Trophoblast cell (in vitro differentiated cells and primary cell): ENCODE data around the gene CPNE8.

Experiments used
- DNase-seq, 2 donors: peaks; one replicate each; pipeline ENCODE4 v3.0.0-alpha.2; 2016
- H2AFZ ChIP-seq: 2 replicates; pipeline ENCODE4 v1.6.1; 2013; ENCODE audit warnings: low read length, moderate library complexity, mild to moderate bottlenecking; ENCODE audit not compliant: insufficient read depth, poor library complexity
- H2AK5ac ChIP-seq: 2 replicates; pipeline ENCODE4 v1.6.1; 2013; ENCODE audit warnings: mild to moderate bottlenecking, low read length
- H2BK120ac ChIP-seq: 2 replicates; pipeline ENCODE4 v1.6.1; 2013; ENCODE audit warnings: low read length, mild to moderate bottlenecking, moderate library complexity; ENCODE audit not compliant: insufficient read depth, poor library complexity
- H2BK12ac ChIP-seq: 2 replicates; pipeline ENCODE4 v1.6.1; 2013; ENCODE audit warnings: mild to moderate bottlenecking, low read length, moderate library complexity
- H2BK5ac ChIP-seq: 2 replicates; pipeline ENCODE4 v1.6.1; 2013; ENCODE audit warnings: low read length, low read depth, moderate library complexity, mild to moderate bottlenecking; ENCODE audit not compliant: poor library complexity
- H3K14ac ChIP-seq: 2 replicates; pipeline ENCODE4 v1.6.1; 2013; ENCODE audit warnings: mild to moderate bottlenecking, low read length
- H3K18ac ChIP-seq: 2 replicates; pipeline ENCODE4 v1.6.1; 2013; ENCODE audit warnings: mild to moderate bottlenecking, low read length
- H3K23ac ChIP-seq: 2 replicates; pipeline ENCODE4 v1.6.1; 2013; ENCODE audit warnings: low read length
- H3K27ac ChIP-seq: 2 replicates; pipeline ENCODE4 v1.5.1; 2013; ENCODE audit warnings: low read depth, mild to moderate bottlenecking, inconsistent platforms, low read length, moderate library complexity
- H3K27me3 ChIP-seq: 2 replicates; pipeline ENCODE4 v1.6.1; 2013; ENCODE audit warnings: inconsistent platforms, mild to moderate bottlenecking, low read length, moderate library complexity; ENCODE audit not compliant: insufficient read depth
- H3K36me3 ChIP-seq, 2 experiments: 1 replicate in 1 of 2; 2 replicates in 1 of 2; pipeline ENCODE4 v1.6.1; 2013; ENCODE audit warnings: low read length in 2 of 2, mild to moderate bottlenecking in 2 of 2, moderate library complexity in 1 of 2; ENCODE audit not compliant: insufficient read depth in 2 of 2, control insufficient read depth in 1 of 2
- H3K4ac ChIP-seq: 2 replicates; pipeline ENCODE4 v1.6.1; 2013; ENCODE audit warnings: low read depth, mild to moderate bottlenecking, low read length, moderate library complexity
- H3K4me1 ChIP-seq, 2 experiments: 1 replicate in 1 of 2; 2 replicates in 1 of 2; pipeline ENCODE4 v1.6.1; 2013; ENCODE audit warnings: low read length in 2 of 2, mild to moderate bottlenecking in 2 of 2, moderate library complexity in 1 of 2; ENCODE audit not compliant: insufficient read depth in 2 of 2, control insufficient read depth in 1 of 2
- H3K4me2 ChIP-seq: 2 replicates; pipeline ENCODE4 v1.6.1; 2013; ENCODE audit warnings: inconsistent platforms, mild to moderate bottlenecking, low read length, moderate library complexity
- H3K4me3 ChIP-seq: 2 replicates; pipeline ENCODE4 v1.5.1; 2013; ENCODE audit warnings: mild to moderate bottlenecking, low read depth, low read length, inconsistent platforms
- H3K79me1 ChIP-seq: one replicate; pipeline ENCODE4 v1.6.1; 2013; ENCODE audit warnings: low read length
- H3K79me2 ChIP-seq: 2 replicates; pipeline ENCODE4 v1.6.1; 2013; ENCODE audit warnings: low read length, mild to moderate bottlenecking; ENCODE audit not compliant: control insufficient read depth, insufficient read depth, poor library complexity
- H3K9ac ChIP-seq: 2 replicates; pipeline ENCODE4 v1.6.1; 2013; ENCODE audit warnings: mild to moderate bottlenecking, low read length
- H3K9me3 ChIP-seq: 2 replicates; pipeline ENCODE4 v1.6.1; 2013; ENCODE audit warnings: low read depth, mild to moderate bottlenecking, control low read depth, inconsistent platforms, low read length; ENCODE audit not compliant: insufficient read depth
- H4K12ac ChIP-seq: 2 replicates; pipeline ENCODE4 v1.6.1; 2013; ENCODE audit warnings: low read depth, mild to moderate bottlenecking, low read length, moderate library complexity
- H4K8ac ChIP-seq: 2 replicates; pipeline ENCODE4 v1.6.1; 2013; ENCODE audit warnings: low read depth, mild to moderate bottlenecking, low read length, moderate library complexity
- H4K91ac ChIP-seq: one replicate; pipeline ENCODE4 v1.6.1; 2013; ENCODE audit warnings: low read depth, mild to moderate bottlenecking, low read length, moderate library complexity
- WGBS: extraction: QIAGEN DNeasy Blood & Tissue Kit; methylation state at CpG from one replicate; pipeline ENCODE4 v1.1.7; 2013; ENCODE audit warnings: missing lambda C conversion rate; ENCODE audit not compliant: insufficient read length, insufficient coverage; ENCODE audit errors: extremely low coverage; 5-methylcytosine and 5-hydroxymethylcytosine counted together

Gene CPNE8

DNA sequence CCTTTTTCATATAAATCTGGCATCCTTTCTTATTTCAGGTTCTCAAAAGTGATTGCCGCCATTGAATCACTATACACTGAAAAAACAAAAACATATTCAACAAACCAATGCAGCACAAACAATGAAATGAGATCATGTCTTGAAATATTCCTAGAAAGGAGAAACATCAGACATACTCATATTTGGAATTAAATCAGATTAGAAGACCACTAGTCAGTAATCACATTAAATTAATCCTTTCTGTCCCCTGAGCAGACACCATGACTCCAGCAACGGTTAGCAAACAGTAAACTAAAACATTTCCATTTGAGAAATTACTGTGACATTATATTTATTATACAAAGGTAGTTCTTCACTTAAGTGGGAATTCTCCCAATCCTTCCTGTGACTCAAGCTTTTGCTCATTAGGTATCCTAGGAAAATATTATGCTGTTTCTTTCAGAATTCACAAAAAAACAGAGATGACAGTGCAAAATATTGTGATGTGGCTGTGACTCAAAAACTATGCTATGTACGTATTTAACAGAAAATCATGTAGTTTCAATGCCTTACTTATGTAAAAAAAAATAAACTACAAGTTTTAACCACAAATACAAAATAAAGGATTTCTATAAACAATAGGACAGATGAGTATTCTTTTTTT is 29.7 kb downstream of the CPNE8 start:
- WGBS: no CpG with 5 or more reads among the region's 3 CpGs
- H3K4me2 ChIP-seq: no peak overlapping the region
- H3K23ac ChIP-seq: no peak overlapping the region
- H3K36me3 ChIP-seq: no peaks in the 10 kb centered on the region
- no peaks in the 10 kb centered on the region for H3K27me3 ChIP-seq
- no peak overlapping the region for H2BK5ac ChIP-seq
- H3K14ac ChIP-seq: no peak overlapping the region
- H3K9me3 ChIP-seq: no peaks in the 10 kb centered on the region
- no peak overlapping the region for H3K27ac ChIP-seq
- no peak overlapping the region for H2AK5ac ChIP-seq
- no peak overlapping the region for H4K91ac ChIP-seq
- no peak overlapping the region for H4K12ac ChIP-seq
- no peak overlapping the region for H3K18ac ChIP-seq
- DNase-seq: no peak
- H2BK12ac ChIP-seq: no peak overlapping the region
- no peak overlapping the region for H2AFZ ChIP-seq
- H3K79me1 ChIP-seq: no peaks in the 10 kb centered on the region
- no peaks in the 10 kb centered on the region for H3K79me2 ChIP-seq
- H3K4me1 ChIP-seq: peaks cover 0 to 5% of the 10 kb centered on the region in 2 experiments
- H2BK120ac ChIP-seq: no peak overlapping the region
- H4K8ac ChIP-seq: no peak overlapping the region
- no peak overlapping the region for H3K4me3 ChIP-seq
- H3K4ac ChIP-seq: no peak overlapping the region
- no peak overlapping the region for H3K9ac ChIP-seq

DNA sequence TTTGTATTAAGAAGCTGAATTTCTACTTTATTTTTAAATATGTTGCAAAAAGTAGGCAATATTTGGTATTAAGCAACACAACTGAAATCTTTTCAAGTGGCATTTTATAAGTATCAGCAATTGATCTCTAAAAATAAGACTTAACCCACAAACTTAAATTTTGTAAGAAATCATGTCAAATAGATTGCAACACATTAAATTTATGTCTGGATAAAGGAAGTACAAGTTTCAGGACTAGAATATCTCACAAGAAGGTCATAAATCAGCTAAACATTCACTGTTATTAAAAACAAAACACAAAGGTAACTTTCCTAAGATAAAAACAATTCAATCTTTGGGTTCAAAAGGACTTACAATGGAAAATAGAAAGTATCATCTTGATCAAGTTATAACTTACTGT is 32.8 kb downstream of the CPNE8 start:
- H4K91ac ChIP-seq: no peak overlapping the region
- DNase-seq: no peak
- H3K4me3 ChIP-seq: no peak overlapping the region
- H3K4ac ChIP-seq: no peak overlapping the region
- H2AK5ac ChIP-seq: no peak overlapping the region
- no peaks in the 10 kb centered on the region for H3K79me1 ChIP-seq
- H3K27ac ChIP-seq: no peak overlapping the region
- H4K8ac ChIP-seq: no peak overlapping the region
- no peaks in the 10 kb centered on the region for H3K4me1 ChIP-seq
- H3K36me3 ChIP-seq: no peaks in the 10 kb centered on the region
- no peak overlapping the region for H4K12ac ChIP-seq
- H2BK5ac ChIP-seq: no peak overlapping the region
- H3K79me2 ChIP-seq: no peaks in the 10 kb centered on the region
- no peak overlapping the region for H3K14ac ChIP-seq
- H2BK12ac ChIP-seq: no peak overlapping the region
- no peak overlapping the region for H3K18ac ChIP-seq
- no peak overlapping the region for H2BK120ac ChIP-seq
- H3K9me3 ChIP-seq: no peaks in the 10 kb centered on the region
- H2AFZ ChIP-seq: no peak overlapping the region
- H3K4me2 ChIP-seq: no peak overlapping the region
- no peak overlapping the region for H3K9ac ChIP-seq
- no peak overlapping the region for H3K23ac ChIP-seq
- no peaks in the 10 kb centered on the region for H3K27me3 ChIP-seq

DNA sequence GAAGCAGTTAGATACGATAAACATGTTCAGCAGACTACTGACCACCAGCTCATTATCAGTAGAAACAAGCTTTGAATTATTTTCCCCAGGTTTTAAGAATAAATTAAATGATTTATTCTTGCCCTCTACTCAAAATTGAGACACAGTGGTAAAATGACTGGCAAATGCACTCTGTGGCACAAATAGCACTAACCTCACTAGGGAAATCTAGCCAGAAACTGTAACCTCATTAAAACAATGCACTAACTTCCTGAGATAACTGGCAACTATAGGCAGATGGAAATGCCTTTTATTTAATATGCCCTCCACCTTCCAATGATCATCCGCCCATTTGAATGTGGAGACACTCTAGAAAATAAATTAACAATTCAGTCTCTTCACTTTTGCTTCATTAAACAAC is 33.2 kb downstream of the CPNE8 start:
- Histone ChIP-seq H3K23ac (no peak overlapping the region), H3K4ac (no peak overlapping the region), H3K4me2 (no peak overlapping the region), H2BK5ac (no peak overlapping the region), H3K79me1 (no peaks in the 10 kb centered on the region), H2AK5ac (no peak overlapping the region), H3K14ac (no peak overlapping the region), H3K36me3 (no peaks in the 10 kb centered on the region), H2BK120ac (no peak overlapping the region), H3K27ac (no peak overlapping the region), H2AFZ (no peak overlapping the region), H2BK12ac (no peak overlapping the region), H3K79me2 (no peaks in the 10 kb centered on the region), H3K27me3 (no peaks in the 10 kb centered on the region), H3K18ac (no peak overlapping the region), H3K4me1 (no peaks in the 10 kb centered on the region), H4K91ac (no peak overlapping the region), H3K4me3 (no peak overlapping the region), H4K8ac (no peak overlapping the region), H3K9ac (no peak overlapping the region), H3K9me3 (no peaks in the 10 kb centered on the region), H4K12ac (no peak overlapping the region)
- DNase-seq: no peak
- no CpG with 5 or more reads among the region's 2 CpGs for WGBS

GRCh38 chr12:38869036-38869435 is 36.4 kb downstream of the CPNE8 start:
- no peak overlapping the region for H4K91ac ChIP-seq
- no peak overlapping the region for H3K4me3 ChIP-seq
- no peak overlapping the region for H3K27ac ChIP-seq
- H3K23ac ChIP-seq: no peak overlapping the region
- H3K14ac ChIP-seq: no peak overlapping the region
- H3K4me1 ChIP-seq: no peaks in the 10 kb centered on the region
- no peaks in the 10 kb centered on the region for H3K27me3 ChIP-seq
- no peak for DNase-seq
- no peak overlapping the region for H2AK5ac ChIP-seq
- no peak overlapping the region for H4K8ac ChIP-seq
- H3K79me1 ChIP-seq: no peaks in the 10 kb centered on the region
- no peak overlapping the region for H3K9ac ChIP-seq
- H2AFZ ChIP-seq: no peak overlapping the region
- H3K18ac ChIP-seq: no peak overlapping the region
- no peak overlapping the region for H3K4me2 ChIP-seq
- H2BK12ac ChIP-seq: no peak overlapping the region
- H2BK120ac ChIP-seq: no peak overlapping the region
- H3K79me2 ChIP-seq: no peaks in the 10 kb centered on the region
- no peak overlapping the region for H4K12ac ChIP-seq
- no peak overlapping the region for H2BK5ac ChIP-seq
- no peak overlapping the region for H3K4ac ChIP-seq
- no peaks in the 10 kb centered on the region for H3K36me3 ChIP-seq
- no peaks in the 10 kb centered on the region for H3K9me3 ChIP-seq
